LNCAP (cell line): ENCODE results near the gene DDOST.

Experiments used
- CTCF ChIP-seq: fragments of 450-650 bp; IDR thresholded peaks from 2 replicates; pipeline ENCODE4 v1.5.1; 2017; ENCODE audit warnings: mild to moderate bottlenecking

The DDOST gene

DNA sequence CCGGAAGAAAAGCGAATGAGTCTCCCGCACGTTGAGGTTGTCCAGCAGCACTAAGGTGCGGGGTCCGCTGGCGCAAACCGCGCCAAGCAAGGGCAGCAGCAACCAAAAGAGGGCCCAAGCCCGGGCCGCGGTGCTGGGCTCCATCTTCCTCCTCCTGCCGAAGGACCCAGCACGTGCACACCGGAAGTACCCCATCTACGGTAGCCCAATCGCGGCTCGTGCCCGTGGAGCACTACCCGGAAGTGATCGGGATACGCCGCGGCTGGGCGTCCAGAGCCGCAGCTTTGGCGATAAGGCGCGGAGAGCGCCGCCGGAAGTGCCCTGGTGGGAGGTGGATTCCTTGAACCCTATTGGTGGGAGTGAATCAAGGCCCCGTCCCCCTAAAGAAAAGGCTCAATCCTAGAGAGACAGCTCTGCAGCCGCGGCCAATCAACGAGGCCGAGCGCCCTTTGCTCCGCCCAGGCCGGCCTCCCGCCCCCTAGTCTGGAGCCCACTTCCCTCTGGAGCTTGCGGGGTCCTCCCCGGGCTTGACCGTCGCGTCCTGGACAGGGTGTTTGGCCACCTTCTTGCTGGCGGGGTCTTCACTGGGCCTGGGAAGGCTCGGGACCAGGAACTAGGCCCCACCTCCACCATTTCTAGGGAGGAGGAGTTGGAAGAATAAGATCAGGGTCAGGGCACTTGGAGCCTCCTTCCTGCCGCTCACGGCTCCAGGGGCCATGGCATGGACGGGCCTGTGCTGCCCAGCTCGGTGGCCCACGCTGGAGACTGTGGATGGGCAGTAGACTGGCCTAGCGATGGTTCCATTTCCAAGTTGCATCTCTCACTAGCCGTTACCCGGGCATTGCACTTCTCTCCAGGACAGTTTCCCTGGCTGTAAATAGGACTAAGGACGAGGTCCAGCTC lies at the start of gene DDOST:
Gene DDOST, minus strand, starts transcription at position 163 of the 903 bp plus-strand sequence. Its CDS starts 19 bp downstream, at position 144.
- TF ChIP-seq CTCF: 0 out of 2 replicates have a peak, but pooled peaks have one; percentile 10

DNA sequence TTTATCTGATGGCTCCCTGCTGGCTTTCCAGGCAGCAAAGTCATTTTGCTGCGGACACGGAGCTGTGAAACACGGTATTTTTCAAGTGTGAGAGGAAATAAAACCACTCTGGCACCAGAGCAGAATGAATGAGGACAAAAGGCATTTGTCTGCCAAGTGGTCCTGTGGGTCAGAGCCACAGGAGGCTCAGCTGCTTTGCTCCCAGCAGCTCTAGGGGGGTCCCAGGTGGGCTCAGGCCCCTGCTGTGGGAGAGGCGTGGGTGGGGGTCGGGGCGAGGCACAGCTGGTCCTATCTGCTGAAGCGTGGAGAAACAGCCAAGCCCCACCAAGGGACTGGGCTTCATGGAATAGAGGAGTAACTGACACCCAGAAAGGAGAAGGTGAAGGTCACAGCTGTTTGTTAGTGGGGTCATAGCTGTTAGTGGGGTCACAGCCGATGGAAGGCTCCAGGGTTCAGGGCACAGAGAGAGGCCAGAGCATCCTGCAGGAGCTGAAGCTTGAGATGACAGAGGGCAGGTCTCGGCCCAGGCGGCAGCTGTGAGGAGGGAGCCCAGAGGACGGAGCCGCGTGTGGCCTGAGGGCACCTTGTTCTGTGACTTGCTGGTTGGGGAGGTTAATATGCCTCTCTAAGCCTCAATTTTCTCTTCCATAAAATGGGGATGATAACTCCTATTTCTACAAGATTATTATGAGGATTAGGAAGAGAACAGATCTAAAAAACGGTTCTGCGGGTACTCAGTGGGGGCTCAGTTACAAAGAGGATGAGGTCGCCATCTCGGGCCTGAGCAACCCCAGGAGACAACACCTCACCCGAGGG lies 49.5 kb upstream of the DDOST start:
- no peak for TF ChIP-seq CTCF

DNA sequence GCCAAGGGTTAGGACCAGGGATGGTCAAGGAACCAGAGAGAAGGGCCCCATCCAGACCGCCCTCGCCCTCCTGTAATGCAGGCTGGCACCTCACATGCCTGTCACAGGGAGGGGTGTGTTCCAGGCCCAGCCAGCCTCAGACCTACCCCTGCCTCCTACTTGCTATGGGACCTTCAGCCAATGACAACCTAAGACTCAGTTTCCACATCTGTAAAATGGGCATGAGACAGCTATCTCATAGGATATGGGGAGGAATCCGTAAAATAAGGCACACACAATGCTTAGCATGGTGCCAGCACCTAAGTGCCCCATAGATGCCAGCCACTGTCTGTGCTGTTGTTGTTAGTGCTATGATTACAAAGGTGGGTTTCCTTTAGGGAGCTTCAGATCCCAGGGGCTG lies 48.7 kb upstream of the DDOST start:
- TF ChIP-seq CTCF: no peak

DNA sequence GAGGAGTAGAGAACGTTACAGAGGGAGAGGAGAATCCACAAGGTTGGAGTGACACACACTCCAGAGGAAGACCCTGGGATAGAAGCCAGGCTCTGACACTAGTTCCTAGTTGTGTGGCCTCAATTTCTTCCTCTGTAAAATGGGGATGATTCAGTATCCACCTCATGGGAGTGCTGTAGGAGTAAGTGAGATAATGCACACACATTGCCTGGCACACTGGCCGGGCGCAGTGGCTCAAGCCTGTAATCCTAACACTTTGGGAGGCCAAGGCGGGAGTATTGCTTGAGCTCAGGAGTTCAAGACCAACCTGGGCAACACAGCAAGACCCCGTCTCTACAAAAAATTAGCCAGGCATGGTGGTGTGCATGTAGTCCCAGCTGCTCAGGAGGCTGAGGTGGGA lies 47.7 kb upstream of the DDOST start:
- TF ChIP-seq CTCF: no peak

DNA sequence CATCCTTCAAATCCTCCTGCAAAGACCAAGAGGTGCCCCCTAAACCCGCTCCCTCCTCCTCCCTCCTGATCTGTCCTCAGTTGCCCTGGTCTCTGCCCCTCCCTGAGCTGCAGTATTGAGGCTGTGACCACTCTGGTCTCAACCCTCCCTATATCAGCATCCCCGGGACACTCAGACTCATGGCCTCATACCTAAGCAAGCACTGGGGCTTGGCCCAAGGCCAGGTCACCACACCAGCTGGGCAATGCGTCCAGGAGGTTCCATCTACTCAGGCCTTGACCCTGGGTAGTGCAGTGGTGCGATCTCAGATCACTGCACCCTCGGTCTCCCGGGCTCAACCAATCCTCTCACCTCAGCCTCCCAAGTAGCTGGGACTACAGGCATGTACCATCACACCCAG lies 46.9 kb upstream of the DDOST start:
- no peak for TF ChIP-seq CTCF

DNA sequence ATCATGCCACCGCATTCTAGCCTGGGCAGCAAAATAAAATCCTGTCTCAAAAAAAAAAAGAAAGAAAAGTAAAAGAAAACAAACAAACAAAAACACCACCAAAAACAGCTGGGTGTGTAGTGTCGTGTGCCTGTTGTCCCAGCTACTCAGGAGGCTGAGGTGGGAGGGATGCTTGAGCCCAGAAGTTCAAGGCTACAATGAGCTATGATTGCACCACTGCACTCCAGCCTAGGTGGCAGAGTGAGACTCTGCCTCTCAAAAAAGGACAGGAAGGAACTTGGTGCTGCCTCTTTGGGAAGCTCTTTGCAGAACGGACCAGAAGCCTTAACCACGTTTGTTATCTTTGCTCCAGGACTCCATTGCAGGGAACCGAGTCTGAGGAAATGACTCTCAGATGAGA lies 45.7 kb upstream of the DDOST start:
- TF ChIP-seq CTCF: no peak

DNA sequence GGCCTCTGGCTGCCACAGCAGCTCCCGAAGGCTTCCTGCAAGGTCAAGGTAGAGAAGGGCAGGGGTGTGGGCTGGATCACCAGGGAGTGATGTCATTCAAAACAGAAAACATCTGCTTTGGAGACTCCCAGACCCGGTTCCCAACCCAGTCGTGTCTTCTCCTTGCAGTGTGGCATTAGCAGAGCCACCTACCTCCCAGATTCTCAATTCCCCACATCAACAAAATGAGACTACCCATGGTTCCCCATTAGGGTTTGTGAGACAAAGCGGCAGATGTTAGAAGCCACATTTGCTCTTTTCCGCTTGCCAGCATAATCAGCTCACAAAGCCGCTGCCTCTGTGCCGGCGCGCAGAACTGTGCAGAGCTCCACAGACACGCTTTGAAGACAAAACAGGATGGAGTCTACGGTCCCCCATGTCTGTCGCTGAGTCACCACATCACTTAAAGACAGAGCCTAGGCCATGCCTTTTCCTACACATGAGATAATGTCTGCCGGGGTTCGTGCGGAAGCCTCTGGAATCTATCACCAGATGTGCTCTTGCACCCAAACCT lies 44.1 kb upstream of the DDOST start:
- TF ChIP-seq CTCF: no peak
